K562 (cell line): ENCODE data around the gene TADA1. TPM values are rescaled to one million over a fixed set of nuclear protein-coding genes. Genes with fewer than 3 reads are reported as not detected.
A peak's percentile ranks its signal among the peaks of the same experiment; 100 is the strongest.

Experiments used
- HDAC3 ChIP-seq: fragments of 450-650 bp; IDR thresholded peaks from 2 replicates; pipeline ENCODE4 v1.6.1; 2018; ENCODE audit warnings: borderline replicate concordance, mild to moderate bottlenecking, moderate library complexity; ENCODE audit not compliant: partially characterized antibody
- KDM1A ChIP-seq, 2 experiments: fragments of 450-650 bp; IDR thresholded peaks; 2 replicates each; pipeline ENCODE4 v1.6.1; 2016; ENCODE audit warnings: mild to moderate bottlenecking in 2 of 2
- MTA2 ChIP-seq: fragments of 450-650 bp; IDR thresholded peaks from 2 replicates; pipeline ENCODE4 v1.6.1; 2016; ENCODE audit warnings: low read depth
- polyA plus RNA-seq, 8 experiments: library from polyadenylated mRNA; depleted of rRNA in 4 of 8; stranded (reverse) in 5 of 8; unstranded in 3 of 8; fragments of >200 nt; fragmentation: Nextera tagmentation in 2 of 8; fragmentation: Illumina TruSeq in 1 of 8; extraction: Ambion mirVana in 2 of 8; extraction: Trizol in 1 of 8; gene quantifications; 2 replicates each; pipeline versions ENCODE4 v1.2.1 to v1.2.3, GENCODE V29; 2011 to 2014; ENCODE audit warnings: inconsistent platforms in 1 of 8, missing spikeins in 1 of 8
- total RNA-seq, 7 experiments: library from RNA; depleted of rRNA in 6 of 7; stranded (reverse); fragments of >200 nt in 6 of 7; fragmentation: Illumina TruSeq in 2 of 7; extraction: Trizol in 2 of 7; gene quantifications; 2 replicates each; pipeline versions ENCODE4 v1.2.1 to v1.2.3, GENCODE V29; 2011 to 2021; ENCODE audit warnings: low replicate concordance in 1 of 7
- TF ChIP-seq, protein P1 (sequence below): fragments of 200-600 bp; sonication (generic); IDR thresholded peaks from one replicate; pipeline ENCODE4 v1.6.1; 2012; ENCODE audit warnings: mild to moderate bottlenecking, low read depth, low read length, inconsistent platforms
- TF ChIP-seq, protein P2 (sequence below): sonication (generic); formaldehyde crosslinking; IDR thresholded peaks from 2 replicates; pipeline ENCODE4 v1.8.1; 2022; ENCODE audit warnings: missing genetic modification reagents
- TF ChIP-seq, protein P3 (sequence below): fragments of 450-650 bp; formaldehyde crosslinking; IDR thresholded peaks from 2 replicates; pipeline ENCODE4 v1.4.0; 2020; ENCODE audit warnings: mild to moderate bottlenecking
- TF ChIP-seq, protein P4 (sequence below): IDR thresholded peaks from 2 replicates; pipeline ENCODE4 v1.6.1; 2011; ENCODE audit warnings: borderline replicate concordance, low read depth, mild to moderate bottlenecking, moderate library complexity, low read length; ENCODE audit not compliant: insufficient read depth, poor library complexity, severe bottlenecking

TADA1 gene
- total and polyA plus RNA-seq, 9 of the 15 experiments (the other 6 are each of a cell fraction or from before 2014, with no cell fraction given) = 15.9 to 76.5 (median 28.7) TPM

DNA sequence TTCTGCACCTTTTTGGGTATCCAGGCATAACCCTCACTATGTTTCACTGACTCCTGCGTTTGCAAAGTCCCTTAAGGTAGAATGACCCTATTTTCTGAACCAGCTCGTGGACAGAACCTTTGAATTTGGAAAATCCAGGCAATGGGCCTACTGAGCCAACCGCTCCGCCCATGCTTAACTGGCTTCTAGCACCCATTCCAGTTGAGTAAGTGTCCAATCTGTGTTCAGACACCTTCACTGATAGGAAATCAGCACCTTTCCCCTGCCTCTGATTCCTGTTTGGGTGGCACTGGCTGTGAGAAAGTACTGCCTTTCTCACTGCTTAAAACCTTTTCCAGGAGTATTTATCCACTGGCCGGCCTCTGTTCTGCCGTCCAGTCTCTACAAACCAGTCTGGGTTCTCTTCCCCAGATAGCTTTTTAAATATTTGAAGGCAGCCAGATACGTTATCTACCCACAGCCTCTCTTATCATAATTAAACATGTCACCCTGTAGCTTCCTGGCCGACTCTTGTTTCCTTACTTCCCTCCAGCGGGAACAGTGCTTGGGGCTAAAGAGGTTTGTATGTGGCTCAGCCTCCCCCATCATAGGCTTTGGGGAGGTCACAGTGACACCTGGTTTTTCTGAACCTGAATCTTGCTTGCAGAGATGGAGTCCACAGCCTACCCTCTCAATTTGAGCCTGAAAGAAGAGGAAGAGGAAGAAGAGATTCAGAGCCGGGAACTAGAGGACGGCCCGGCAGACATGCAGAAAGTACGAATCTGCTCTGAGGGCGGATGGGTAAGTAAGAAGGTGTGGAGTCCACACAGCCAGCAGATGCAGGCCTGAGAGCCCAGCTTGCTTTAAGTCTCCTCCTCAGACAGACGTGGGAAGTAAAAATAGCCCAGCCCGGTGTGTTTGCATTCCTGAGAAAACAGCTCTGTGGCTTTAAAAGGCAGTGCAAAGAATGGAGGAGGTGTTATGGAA is 35.5 kb downstream of the TADA1 start (continued):
- TF ChIP-seq, protein P1, sequence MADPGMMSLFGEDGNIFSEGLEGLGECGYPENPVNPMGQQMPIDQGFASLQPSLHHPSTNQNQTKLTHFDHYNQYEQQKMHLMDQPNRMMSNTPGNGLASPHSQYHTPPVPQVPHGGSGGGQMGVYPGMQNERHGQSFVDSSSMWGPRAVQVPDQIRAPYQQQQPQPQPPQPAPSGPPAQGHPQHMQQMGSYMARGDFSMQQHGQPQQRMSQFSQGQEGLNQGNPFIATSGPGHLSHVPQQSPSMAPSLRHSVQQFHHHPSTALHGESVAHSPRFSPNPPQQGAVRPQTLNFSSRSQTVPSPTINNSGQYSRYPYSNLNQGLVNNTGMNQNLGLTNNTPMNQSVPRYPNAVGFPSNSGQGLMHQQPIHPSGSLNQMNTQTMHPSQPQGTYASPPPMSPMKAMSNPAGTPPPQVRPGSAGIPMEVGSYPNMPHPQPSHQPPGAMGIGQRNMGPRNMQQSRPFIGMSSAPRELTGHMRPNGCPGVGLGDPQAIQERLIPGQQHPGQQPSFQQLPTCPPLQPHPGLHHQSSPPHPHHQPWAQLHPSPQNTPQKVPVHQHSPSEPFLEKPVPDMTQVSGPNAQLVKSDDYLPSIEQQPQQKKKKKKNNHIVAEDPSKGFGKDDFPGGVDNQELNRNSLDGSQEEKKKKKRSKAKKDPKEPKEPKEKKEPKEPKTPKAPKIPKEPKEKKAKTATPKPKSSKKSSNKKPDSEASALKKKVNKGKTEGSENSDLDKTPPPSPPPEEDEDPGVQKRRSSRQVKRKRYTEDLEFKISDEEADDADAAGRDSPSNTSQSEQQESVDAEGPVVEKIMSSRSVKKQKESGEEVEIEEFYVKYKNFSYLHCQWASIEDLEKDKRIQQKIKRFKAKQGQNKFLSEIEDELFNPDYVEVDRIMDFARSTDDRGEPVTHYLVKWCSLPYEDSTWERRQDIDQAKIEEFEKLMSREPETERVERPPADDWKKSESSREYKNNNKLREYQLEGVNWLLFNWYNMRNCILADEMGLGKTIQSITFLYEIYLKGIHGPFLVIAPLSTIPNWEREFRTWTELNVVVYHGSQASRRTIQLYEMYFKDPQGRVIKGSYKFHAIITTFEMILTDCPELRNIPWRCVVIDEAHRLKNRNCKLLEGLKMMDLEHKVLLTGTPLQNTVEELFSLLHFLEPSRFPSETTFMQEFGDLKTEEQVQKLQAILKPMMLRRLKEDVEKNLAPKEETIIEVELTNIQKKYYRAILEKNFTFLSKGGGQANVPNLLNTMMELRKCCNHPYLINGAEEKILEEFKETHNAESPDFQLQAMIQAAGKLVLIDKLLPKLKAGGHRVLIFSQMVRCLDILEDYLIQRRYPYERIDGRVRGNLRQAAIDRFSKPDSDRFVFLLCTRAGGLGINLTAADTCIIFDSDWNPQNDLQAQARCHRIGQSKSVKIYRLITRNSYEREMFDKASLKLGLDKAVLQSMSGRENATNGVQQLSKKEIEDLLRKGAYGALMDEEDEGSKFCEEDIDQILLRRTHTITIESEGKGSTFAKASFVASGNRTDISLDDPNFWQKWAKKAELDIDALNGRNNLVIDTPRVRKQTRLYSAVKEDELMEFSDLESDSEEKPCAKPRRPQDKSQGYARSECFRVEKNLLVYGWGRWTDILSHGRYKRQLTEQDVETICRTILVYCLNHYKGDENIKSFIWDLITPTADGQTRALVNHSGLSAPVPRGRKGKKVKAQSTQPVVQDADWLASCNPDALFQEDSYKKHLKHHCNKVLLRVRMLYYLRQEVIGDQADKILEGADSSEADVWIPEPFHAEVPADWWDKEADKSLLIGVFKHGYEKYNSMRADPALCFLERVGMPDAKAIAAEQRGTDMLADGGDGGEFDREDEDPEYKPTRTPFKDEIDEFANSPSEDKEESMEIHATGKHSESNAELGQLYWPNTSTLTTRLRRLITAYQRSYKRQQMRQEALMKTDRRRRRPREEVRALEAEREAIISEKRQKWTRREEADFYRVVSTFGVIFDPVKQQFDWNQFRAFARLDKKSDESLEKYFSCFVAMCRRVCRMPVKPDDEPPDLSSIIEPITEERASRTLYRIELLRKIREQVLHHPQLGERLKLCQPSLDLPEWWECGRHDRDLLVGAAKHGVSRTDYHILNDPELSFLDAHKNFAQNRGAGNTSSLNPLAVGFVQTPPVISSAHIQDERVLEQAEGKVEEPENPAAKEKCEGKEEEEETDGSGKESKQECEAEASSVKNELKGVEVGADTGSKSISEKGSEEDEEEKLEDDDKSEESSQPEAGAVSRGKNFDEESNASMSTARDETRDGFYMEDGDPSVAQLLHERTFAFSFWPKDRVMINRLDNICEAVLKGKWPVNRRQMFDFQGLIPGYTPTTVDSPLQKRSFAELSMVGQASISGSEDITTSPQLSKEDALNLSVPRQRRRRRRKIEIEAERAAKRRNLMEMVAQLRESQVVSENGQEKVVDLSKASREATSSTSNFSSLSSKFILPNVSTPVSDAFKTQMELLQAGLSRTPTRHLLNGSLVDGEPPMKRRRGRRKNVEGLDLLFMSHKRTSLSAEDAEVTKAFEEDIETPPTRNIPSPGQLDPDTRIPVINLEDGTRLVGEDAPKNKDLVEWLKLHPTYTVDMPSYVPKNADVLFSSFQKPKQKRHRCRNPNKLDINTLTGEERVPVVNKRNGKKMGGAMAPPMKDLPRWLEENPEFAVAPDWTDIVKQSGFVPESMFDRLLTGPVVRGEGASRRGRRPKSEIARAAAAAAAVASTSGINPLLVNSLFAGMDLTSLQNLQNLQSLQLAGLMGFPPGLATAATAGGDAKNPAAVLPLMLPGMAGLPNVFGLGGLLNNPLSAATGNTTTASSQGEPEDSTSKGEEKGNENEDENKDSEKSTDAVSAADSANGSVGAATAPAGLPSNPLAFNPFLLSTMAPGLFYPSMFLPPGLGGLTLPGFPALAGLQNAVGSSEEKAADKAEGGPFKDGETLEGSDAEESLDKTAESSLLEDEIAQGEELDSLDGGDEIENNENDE = no peak
- TF ChIP-seq KDM1A (IDR thresholded peaks at IDR 0.05) = peak; percentile 74 to 75
- TF ChIP-seq, protein P2, sequence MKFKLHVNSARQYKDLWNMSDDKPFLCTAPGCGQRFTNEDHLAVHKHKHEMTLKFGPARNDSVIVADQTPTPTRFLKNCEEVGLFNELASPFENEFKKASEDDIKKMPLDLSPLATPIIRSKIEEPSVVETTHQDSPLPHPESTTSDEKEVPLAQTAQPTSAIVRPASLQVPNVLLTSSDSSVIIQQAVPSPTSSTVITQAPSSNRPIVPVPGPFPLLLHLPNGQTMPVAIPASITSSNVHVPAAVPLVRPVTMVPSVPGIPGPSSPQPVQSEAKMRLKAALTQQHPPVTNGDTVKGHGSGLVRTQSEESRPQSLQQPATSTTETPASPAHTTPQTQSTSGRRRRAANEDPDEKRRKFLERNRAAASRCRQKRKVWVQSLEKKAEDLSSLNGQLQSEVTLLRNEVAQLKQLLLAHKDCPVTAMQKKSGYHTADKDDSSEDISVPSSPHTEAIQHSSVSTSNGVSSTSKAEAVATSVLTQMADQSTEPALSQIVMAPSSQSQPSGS (CRISPR knock-in tag) = no peak
- TF ChIP-seq HDAC3 = peak; percentile 40
- no peak; the same call in 1 of the 2 replicates for TF ChIP-seq MTA2
- TF ChIP-seq, protein P3, sequence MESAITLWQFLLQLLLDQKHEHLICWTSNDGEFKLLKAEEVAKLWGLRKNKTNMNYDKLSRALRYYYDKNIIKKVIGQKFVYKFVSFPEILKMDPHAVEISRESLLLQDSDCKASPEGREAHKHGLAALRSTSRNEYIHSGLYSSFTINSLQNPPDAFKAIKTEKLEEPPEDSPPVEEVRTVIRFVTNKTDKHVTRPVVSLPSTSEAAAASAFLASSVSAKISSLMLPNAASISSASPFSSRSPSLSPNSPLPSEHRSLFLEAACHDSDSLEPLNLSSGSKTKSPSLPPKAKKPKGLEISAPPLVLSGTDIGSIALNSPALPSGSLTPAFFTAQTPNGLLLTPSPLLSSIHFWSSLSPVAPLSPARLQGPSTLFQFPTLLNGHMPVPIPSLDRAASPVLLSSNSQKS (CRISPR knock-in tag) = no peak
- TF ChIP-seq, protein P4, sequence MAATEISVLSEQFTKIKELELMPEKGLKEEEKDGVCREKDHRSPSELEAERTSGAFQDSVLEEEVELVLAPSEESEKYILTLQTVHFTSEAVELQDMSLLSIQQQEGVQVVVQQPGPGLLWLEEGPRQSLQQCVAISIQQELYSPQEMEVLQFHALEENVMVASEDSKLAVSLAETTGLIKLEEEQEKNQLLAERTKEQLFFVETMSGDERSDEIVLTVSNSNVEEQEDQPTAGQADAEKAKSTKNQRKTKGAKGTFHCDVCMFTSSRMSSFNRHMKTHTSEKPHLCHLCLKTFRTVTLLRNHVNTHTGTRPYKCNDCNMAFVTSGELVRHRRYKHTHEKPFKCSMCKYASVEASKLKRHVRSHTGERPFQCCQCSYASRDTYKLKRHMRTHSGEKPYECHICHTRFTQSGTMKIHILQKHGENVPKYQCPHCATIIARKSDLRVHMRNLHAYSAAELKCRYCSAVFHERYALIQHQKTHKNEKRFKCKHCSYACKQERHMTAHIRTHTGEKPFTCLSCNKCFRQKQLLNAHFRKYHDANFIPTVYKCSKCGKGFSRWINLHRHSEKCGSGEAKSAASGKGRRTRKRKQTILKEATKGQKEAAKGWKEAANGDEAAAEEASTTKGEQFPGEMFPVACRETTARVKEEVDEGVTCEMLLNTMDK = no peak
